Measurements from ENCODE around the gene AQP7.
"Not testable (repeated sequence)": the region's sequence is repeated elsewhere in the genome, so short reads cannot be mapped to it uniquely, and the experiment has no call there.

DNA sequence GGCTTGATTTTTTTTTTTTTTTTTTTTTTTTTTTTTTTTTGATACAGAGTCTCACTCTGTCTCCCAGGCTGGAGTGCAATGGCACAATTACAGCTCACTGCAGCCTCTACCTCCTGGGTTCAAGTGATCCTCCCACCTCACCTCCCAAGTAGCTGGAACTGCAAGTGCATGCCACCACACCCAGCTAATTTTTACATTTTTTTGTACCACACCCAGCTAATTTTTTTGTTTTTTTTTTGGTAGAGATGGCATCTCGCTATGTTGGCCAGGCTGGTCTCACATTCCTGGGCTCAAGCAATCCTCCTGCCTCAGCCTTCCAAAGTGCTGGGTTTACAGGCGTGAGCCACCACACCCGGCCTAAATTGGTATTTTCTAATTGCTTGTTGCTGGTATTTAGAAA, 43.7 kb downstream of the AQP7 start:
- TF ChIP-seq EP300, CTCF (IDR thresholded peaks at IDR 0.05): not testable (repeated sequence)
